SK-N-SH treated with all-trans-retinoic acid at 6 μM for 48 hours (cell line): ENCODE measurements around the gene DENND1B.
"Not testable (repeated sequence)": the region's sequence is repeated elsewhere in the genome, so short reads cannot be mapped to it uniquely, and the experiment has no call there.

Experiments used
- ATAC-seq: fragments of 200-7000 bp; cut with Tn5 transposase; 3 replicates; pipeline ENCODE4 v1.9.1; 2020; ENCODE audit warnings: mild to moderate bottlenecking, moderate library complexity
- BACH2 ChIP-seq: fragments of 250-450 bp; sonication (Bioruptor Pico); IDR thresholded peaks from 2 replicates; pipeline ENCODE4 v1.9.0; 2021; ENCODE audit warnings: mild to moderate bottlenecking, borderline replicate concordance
- CREB5 ChIP-seq: fragments of 250-450 bp; sonication (Bioruptor Pico); IDR thresholded peaks from 2 replicates; pipeline ENCODE4 v1.5.1; 2020; ENCODE audit warnings: low read depth, mild to moderate bottlenecking, moderate library complexity
- ESRRG ChIP-seq: fragments of 250-450 bp; sonication (Bioruptor Pico); IDR thresholded peaks from 2 replicates; pipeline ENCODE4 v1.6.1; 2021; ENCODE audit warnings: mild to moderate bottlenecking
- OSR1 ChIP-seq: fragments of 250-450 bp; sonication (Bioruptor Pico); IDR thresholded peaks from 2 replicates; pipeline ENCODE4 v1.8.0; 2022; ENCODE audit warnings: moderate library complexity, mild to moderate bottlenecking, inconsistent platforms
- PATZ1 ChIP-seq: fragments of 250-450 bp; sonication (Bioruptor Pico); IDR thresholded peaks from 2 replicates; pipeline ENCODE4 v1.8.0; 2020; ENCODE audit warnings: mild to moderate bottlenecking, moderate library complexity, borderline replicate concordance
- PPARA ChIP-seq: fragments of 250-450 bp; sonication (Bioruptor Pico); IDR thresholded peaks from 2 replicates; pipeline ENCODE4 v1.5.0; 2020; ENCODE audit warnings: mild to moderate bottlenecking, borderline replicate concordance
- RARB ChIP-seq: fragments of 250-450 bp; sonication (Bioruptor Pico); IDR thresholded peaks from 2 replicates; pipeline ENCODE4 v1.8.0; 2021; ENCODE audit warnings: mild to moderate bottlenecking, moderate library complexity
- TCF4 ChIP-seq: fragments of 250-450 bp; sonication (Bioruptor Pico); IDR thresholded peaks from 2 replicates; pipeline ENCODE4 v1.8.0; 2021; ENCODE audit warnings: mild to moderate bottlenecking, moderate library complexity, borderline replicate concordance
- TSHZ2 ChIP-seq: fragments of 250-450 bp; sonication (Bioruptor Pico); IDR thresholded peaks from 2 replicates; pipeline ENCODE4 v1.5.0; 2020; ENCODE audit warnings: mild to moderate bottlenecking, moderate library complexity
- ZC3H10 ChIP-seq: fragments of 250-450 bp; sonication (Bioruptor Pico); IDR thresholded peaks from 2 replicates; pipeline ENCODE4 v1.5.1; 2021; ENCODE audit warnings: mild to moderate bottlenecking, moderate library complexity
- ZFP3 ChIP-seq: fragments of 250-450 bp; sonication (Bioruptor Pico); IDR thresholded peaks from 2 replicates; pipeline ENCODE4 v1.5.0; 2020; ENCODE audit warnings: mild to moderate bottlenecking, moderate library complexity
- ZNF565 ChIP-seq: fragments of 450-650 bp; formaldehyde crosslinking; conservative IDR thresholded peaks from 2 replicates; pipeline ENCODE4 v1.5.0; 2020; ENCODE audit warnings: low read depth, mild to moderate bottlenecking, moderate library complexity
- ZNF70 ChIP-seq: fragments of 450-650 bp; formaldehyde crosslinking; IDR thresholded peaks from 2 replicates; pipeline ENCODE4 v1.5.0; 2020; ENCODE audit warnings: mild to moderate bottlenecking, moderate library complexity

DENND1B gene

GRCh38 chr1:197585809-197586208 lies 189.5 kb downstream of the DENND1B start:
- ATAC-seq: no peak
- no peak for TF ChIP-seq PATZ1 (CRISPR knock-in tag)
- TF ChIP-seq TSHZ2 (CRISPR knock-in tag): no peak
- TF ChIP-seq CREB5 (CRISPR knock-in tag): no peak
- TF ChIP-seq OSR1: no peak
- TF ChIP-seq ESRRG (CRISPR knock-in tag): no peak

GRCh38 chr1:197577580-197577979 lies 197.7 kb downstream of the DENND1B start:
- TF ChIP-seq ZFP3 (CRISPR knock-in tag) (no peak), ZNF70 (CRISPR knock-in tag) (no peak), PATZ1 (CRISPR knock-in tag) (no peak), TCF4 (no peak), RARB (CRISPR knock-in tag) (no peak), BACH2 (no peak), ZNF565 (CRISPR knock-in tag) (no peak), PPARA (no peak)
- ATAC-seq: no peak

- ATAC-seq: not testable (repeated sequence)
These were observed 199.7 kb downstream of the DENND1B start for GRCh38 chr1:197575531-197575930.

GRCh38 chr1:197572169-197572568 lies 203.1 kb downstream of the DENND1B start:
- ATAC-seq: no peak
- TF ChIP-seq ZC3H10 (CRISPR knock-in tag): no peak
- TF ChIP-seq PATZ1 (CRISPR knock-in tag): no peak
- TF ChIP-seq ZFP3 (CRISPR knock-in tag): no peak
- TF ChIP-seq ZNF70 (CRISPR knock-in tag): no peak
- no peak for TF ChIP-seq TSHZ2 (CRISPR knock-in tag)
- no peak for TF ChIP-seq TCF4
